ENCODE data around the gene PODXL2.

Gene PODXL2

GRCh38 chr3:127611251-127611650 is 17.7 kb upstream of the PODXL2 start:
- Histone ChIP-seq H3K4me3 (no peak overlapping the region), H3K27me3 (no peaks in the 10 kb centered on the region), H3K4me1 (peaks cover 0 to 13% (median 7%) of the 10 kb centered on the region in 4 donors), H3K9me3 (no peaks in the 10 kb centered on the region), H3K36me3 (peaks cover 0 to 56% (median 25%) of the 10 kb centered on the region in 3 donors), H3K27ac (no peak overlapping the region)
- DNase-seq: no peak
- no peak for TF ChIP-seq CTCF (IDR thresholded peaks at IDR 0.05)
- intact Hi-C loops (cut with DNase I; ENCODE audit: low total_unique reads): no loop called here

- TF ChIP-seq CTCF (IDR thresholded peaks at IDR 0.05): no peak
- H3K4me1 ChIP-seq: peaks cover 0 to 13% (median 7%) of the 10 kb centered on the region in 4 donors
- intact Hi-C loops (cut with DNase I; ENCODE audit: low total_unique reads): no loop called here
- no peak overlapping the region for H3K4me3 ChIP-seq
- H3K27ac ChIP-seq: no peak overlapping the region
- no peaks in the 10 kb centered on the region for H3K27me3 ChIP-seq
- H3K36me3 ChIP-seq: peaks cover 0 to 55% (median 28%) of the 10 kb centered on the region in 3 donors
- no peaks in the 10 kb centered on the region for H3K9me3 ChIP-seq
- DNase-seq: no peak
Observed at GRCh38 chr3:127612966-127613365, 16.0 kb upstream of the PODXL2 start.

- H3K4me3 ChIP-seq: no peak overlapping the region
- DNase-seq: no peak
- intact Hi-C loops (cut with DNase I; ENCODE audit: low total_unique reads): no loop called here
- peaks cover 0 to 13% (median 7%) of the 10 kb centered on the region in 4 donors for H3K4me1 ChIP-seq
- no peaks in the 10 kb centered on the region for H3K9me3 ChIP-seq
- H3K27ac ChIP-seq: no peak overlapping the region
- peaks cover 0 to 55% (median 25%) of the 10 kb centered on the region in 3 donors for H3K36me3 ChIP-seq
- no peak for TF ChIP-seq CTCF (IDR thresholded peaks at IDR 0.05)
- no peaks in the 10 kb centered on the region for H3K27me3 ChIP-seq
Observed at GRCh38 chr3:127613406-127613805, 15.6 kb upstream of the PODXL2 start.

- Histone ChIP-seq H3K4me1 (peaks cover 0 to 13% (median 7%) of the 10 kb centered on the region in 4 donors), H3K27ac (no peak overlapping the region), H3K27me3 (no peaks in the 10 kb centered on the region), H3K36me3 (peaks cover 0 to 47% (median 19%) of the 10 kb centered on the region in 3 donors), H3K4me3 (no peak overlapping the region), H3K9me3 (no peaks in the 10 kb centered on the region)
- no peak for DNase-seq
- no peak for TF ChIP-seq CTCF (IDR thresholded peaks at IDR 0.05)
- intact Hi-C loops (cut with DNase I; ENCODE audit: low total_unique reads): no loop called here
Observed at GRCh38 chr3:127614928-127615589, 13.9 kb upstream of the PODXL2 start.

GRCh38 chr3:127615631-127616305 is 13.2 kb upstream of the PODXL2 start:
- H3K4me1 ChIP-seq: peaks cover 0 to 13% (median 7%) of the 10 kb centered on the region in 4 donors
- no peak overlapping the region for H3K27ac ChIP-seq
- intact Hi-C loops (cut with DNase I; ENCODE audit: low total_unique reads): no loop called here
- H3K27me3 ChIP-seq: no peaks in the 10 kb centered on the region
- H3K36me3 ChIP-seq: peaks cover 0 to 48% (median 14%) of the 10 kb centered on the region in 3 donors
- no peak for DNase-seq
- no peak overlapping the region for H3K4me3 ChIP-seq
- TF ChIP-seq CTCF (IDR thresholded peaks at IDR 0.05): no peak
- H3K9me3 ChIP-seq: no peaks in the 10 kb centered on the region
